Fibroblast of mammary gland (primary cell): ENCODE data around the gene SH3RF3.

Experiments used
- DNase-seq: peaks from one replicate; pipeline ENCODE4 v3.0.0-alpha.2; 2010; ENCODE audit warnings: low read depth
- H3K4me3 ChIP-seq: 2 replicates; pipeline ENCODE4 v1.5.1; 2011; ENCODE audit warnings: low read depth, mild to moderate bottlenecking, low read length, moderate library complexity; ENCODE audit not compliant: control insufficient read depth
- TF ChIP-seq, protein P1 (sequence below): conservative IDR thresholded peaks from 2 replicates; pipeline ENCODE4 v1.5.1; 2011; ENCODE audit warnings: low read depth, low read length, inconsistent platforms; ENCODE audit not compliant: control insufficient read depth, insufficient read depth

SH3RF3 gene

DNA sequence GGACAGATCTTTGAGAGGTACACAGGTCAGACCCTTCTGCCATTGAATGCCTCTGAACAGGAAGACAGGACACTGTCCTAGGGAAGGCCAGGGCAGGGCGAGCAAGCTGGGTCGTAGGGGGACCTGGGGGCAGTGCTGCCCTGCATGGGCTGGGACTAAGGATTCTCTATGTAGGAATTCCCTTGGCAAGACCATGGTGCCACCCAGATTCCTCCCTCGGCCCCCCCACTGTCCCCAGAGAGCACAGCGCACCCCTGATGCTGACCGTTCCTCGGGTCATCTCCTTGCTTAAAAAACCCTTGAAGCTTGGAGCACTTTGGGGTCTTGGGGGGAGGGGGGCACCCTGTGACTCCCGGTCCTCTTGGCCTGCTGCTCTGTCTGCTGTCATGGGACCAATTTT is 289.7 kb downstream of the SH3RF3 start:
- no peak for DNase-seq
- TF ChIP-seq, protein P1, sequence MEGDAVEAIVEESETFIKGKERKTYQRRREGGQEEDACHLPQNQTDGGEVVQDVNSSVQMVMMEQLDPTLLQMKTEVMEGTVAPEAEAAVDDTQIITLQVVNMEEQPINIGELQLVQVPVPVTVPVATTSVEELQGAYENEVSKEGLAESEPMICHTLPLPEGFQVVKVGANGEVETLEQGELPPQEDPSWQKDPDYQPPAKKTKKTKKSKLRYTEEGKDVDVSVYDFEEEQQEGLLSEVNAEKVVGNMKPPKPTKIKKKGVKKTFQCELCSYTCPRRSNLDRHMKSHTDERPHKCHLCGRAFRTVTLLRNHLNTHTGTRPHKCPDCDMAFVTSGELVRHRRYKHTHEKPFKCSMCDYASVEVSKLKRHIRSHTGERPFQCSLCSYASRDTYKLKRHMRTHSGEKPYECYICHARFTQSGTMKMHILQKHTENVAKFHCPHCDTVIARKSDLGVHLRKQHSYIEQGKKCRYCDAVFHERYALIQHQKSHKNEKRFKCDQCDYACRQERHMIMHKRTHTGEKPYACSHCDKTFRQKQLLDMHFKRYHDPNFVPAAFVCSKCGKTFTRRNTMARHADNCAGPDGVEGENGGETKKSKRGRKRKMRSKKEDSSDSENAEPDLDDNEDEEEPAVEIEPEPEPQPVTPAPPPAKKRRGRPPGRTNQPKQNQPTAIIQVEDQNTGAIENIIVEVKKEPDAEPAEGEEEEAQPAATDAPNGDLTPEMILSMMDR, result no peak
- H3K4me3 ChIP-seq, result no peak overlapping the region

DNA sequence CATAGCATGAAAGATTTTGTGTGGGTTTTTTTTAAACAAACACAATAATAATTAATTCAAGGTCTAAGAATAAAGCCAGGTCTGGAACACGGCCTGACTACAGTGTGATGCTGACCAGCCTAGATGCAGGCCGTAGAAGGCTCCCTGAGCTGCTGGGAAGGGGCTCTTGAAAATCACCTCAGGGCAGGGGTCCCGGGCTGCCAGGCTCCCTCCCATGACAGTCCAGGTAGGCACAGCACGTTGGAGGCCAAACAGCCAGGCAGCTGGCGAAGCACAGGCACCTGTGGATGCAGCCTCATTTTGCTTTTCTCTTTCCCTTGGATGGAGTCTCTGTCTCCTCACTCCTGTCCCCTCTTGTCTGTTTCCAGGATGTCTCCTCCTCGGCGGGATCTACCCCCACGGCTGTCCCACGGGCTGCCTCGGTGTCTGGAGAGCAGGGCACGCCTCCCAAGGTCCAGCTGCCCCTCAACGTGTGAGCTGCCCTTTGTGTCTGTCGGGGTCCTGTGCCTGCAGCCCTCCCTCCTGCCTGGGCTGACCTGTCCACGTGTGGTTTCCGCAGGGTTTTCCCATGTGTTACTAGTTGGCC is 290.3 kb downstream of the SH3RF3 start:
- no peak overlapping the region for H3K4me3 ChIP-seq
- TF ChIP-seq, protein P1, result no peak
- DNase-seq, result no peak

DNA sequence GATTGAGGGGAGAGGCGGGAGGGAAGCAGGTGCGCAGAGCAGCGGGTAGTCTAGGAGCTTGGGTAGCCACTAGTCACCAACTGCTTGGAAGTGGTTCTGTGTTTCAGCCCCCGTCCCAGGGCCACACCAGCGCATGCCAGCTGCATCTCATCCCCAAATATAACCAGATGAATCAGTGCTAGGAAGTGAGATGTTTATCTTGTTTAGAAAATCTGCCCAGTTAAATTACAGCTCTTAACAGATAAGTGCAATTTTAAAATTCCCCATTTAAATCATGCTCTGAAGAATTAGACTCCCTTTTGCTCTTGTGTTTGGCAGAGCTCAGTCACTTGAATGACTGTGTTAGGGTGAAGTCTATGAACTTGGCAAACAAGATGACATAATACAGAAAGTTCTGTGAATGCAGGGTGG is 291.0 kb downstream of the SH3RF3 start:
- no peak for DNase-seq
- TF ChIP-seq, protein P1, result no peak
- H3K4me3 ChIP-seq, result no peak overlapping the region

DNA sequence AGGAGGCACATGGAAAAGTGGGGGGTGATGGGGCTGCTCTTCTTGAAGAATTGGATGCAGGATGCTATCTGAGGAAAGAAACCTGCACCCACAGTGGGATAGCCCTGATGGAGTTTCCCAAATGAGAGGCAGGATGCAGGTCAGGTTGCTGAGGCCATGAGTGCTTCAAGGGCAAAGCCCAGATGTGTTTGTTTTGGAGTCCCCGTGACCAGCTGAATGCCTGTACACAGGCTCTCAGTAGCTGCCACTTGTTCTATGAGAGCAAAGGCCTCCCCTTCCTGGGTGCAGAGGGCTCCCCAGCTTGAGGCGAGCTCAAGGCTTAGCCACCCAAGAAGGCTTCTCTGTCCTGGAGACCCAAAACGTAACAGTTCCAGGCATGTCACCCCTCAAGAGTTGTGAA is 292.1 kb downstream of the SH3RF3 start:
- no peak overlapping the region for H3K4me3 ChIP-seq
- DNase-seq, result no peak
- TF ChIP-seq, protein P1, result no peak

DNA sequence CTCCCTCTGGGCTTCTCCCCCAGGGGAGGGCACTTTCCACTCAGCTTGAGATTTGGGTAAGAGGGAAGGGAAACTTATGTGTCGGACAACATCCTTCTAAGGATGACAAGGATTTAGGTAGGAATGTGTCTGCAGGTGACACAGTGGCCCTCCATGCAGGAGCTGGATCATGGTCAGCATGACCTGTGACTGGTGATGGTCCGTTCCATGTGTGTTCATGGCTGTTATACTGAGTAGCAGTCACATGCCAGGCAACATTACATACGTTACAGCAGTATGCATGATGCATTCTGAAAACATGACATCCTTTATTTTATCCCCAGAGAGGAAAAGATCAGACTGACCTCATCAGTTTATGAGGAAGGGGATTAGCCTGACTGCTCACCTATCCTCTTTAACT is 292.6 kb downstream of the SH3RF3 start:
- H3K4me3 ChIP-seq, result no peak overlapping the region
- no peak for DNase-seq
- TF ChIP-seq, protein P1, result no peak

DNA sequence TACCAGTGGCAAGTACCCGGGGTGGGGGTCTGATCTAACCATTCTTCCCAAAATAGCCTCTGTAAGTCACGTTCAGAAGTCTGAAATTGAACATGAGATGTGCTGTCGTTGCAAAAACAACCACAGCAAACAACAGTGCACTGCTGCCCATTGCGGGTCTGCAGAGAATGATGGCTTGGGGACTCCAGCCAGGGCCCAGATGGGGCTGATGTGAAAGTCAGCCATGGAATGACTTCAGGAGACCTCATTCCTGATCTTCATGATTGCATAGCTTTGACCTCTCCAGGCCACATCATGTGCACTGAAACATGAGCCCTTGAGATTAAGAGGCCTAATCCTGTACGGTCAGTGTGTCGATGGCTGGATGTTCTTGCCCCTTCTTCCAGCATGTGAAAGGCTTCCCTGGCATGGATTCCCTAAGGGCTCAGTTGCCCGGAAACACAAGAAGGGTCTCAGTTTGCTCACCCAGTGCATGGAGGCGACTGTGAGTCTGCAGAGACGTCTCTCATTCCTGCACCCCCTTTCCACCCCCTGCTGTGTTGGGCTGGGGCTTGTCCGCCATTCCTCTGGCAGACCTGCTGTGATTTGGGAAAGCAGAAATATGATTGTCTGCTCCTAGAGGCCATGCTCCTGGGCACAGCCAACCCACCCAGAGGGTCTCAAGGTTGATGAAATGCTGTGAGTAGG is 293.2 kb downstream of the SH3RF3 start:
- DNase-seq, result no peak
- H3K4me3 ChIP-seq, result no peak overlapping the region
- TF ChIP-seq, protein P1, result no peak
